ENCODE data around the gene BRME1. TPM values are rescaled to one million over a fixed set of nuclear protein-coding genes. Genes with fewer than 3 reads are reported as not detected.

BRME1 gene
- total RNA-seq, 4 donors from 2014 or later: 0.42 to 1.1 (median 0.78) TPM

- H3K4me3 ChIP-seq: no peak overlapping the region
- peaks cover 0 to 50% (median 12%) of the 10 kb centered on the region in 4 donors for H3K27me3 ChIP-seq
- 97% methylated on average over 7 of the region's 42 CpGs for WGBS
- DNase-seq (ENCODE audit: extremely low spot score): no peak
- no peak overlapping the region for H3K27ac ChIP-seq (replicated peaks in 1 of 4)
- intact Hi-C loops (cut with DNase I): no loop called here
- no peaks in the 10 kb centered on the region for H3K9me3 ChIP-seq
- H3K4me1 ChIP-seq: peaks cover 0 to 6% (median 5%) of the 10 kb centered on the region in 4 donors
- H3K36me3 ChIP-seq: peaks cover 0 to 32% (median 21%) of the 10 kb centered on the region in 4 donors
- no peak for TF ChIP-seq CTCF (IDR thresholded peaks at IDR 0.05)
These were observed 27.0 kb upstream of the BRME1 start for GRCh38 chr19:13932911-13933393.

- WGBS: 90% methylated on average over 6 of the region's 6 CpGs
- no peak for TF ChIP-seq POLR2AphosphoS5 (IDR thresholded peaks at IDR 0.05)
- TF ChIP-seq EP300 (IDR thresholded peaks at IDR 0.05): no peak
- no peak for TF ChIP-seq POLR2A (IDR thresholded peaks at IDR 0.05; ENCODE audit: low read depth)
- TF ChIP-seq CTCF (IDR thresholded peaks at IDR 0.05): no peak
- DNase-seq (ENCODE audit: extremely low spot score): no peak
- Histone ChIP-seq H3K27me3 (peaks cover 0 to 42% (median 10%) of the 10 kb centered on the region in 4 donors), H3K9me3 (no peaks in the 10 kb centered on the region), H3K36me3 (peaks cover under 1 to 39% (median 28%) of the 10 kb centered on the region in 4 donors), H3K4me3 (no peak overlapping the region), H3K27ac (replicated peaks in 1 of 4) (no peak overlapping the region), H3K4me1 (no peaks in the 10 kb centered on the region)
- intact Hi-C loops (cut with DNase I): no loop called here
These were observed 26.3 kb upstream of the BRME1 start for GRCh38 chr19:13932149-13932637.

GRCh38 chr19:13931391-13932148 is 25.7 kb upstream of the BRME1 start:
- no peak overlapping the region for H3K27ac ChIP-seq (replicated peaks in 1 of 4)
- intact Hi-C loops (cut with DNase I): no loop called here
- peaks cover 0 to 2% (median 0%) of the 10 kb centered on the region in 4 donors for H3K4me1 ChIP-seq
- 77% methylated on average over 8 of the region's 30 CpGs for WGBS
- no peaks in the 10 kb centered on the region for H3K9me3 ChIP-seq
- no peak overlapping the region for H3K4me3 ChIP-seq
- peaks cover 4 to 46% (median 34%) of the 10 kb centered on the region in 4 donors for H3K36me3 ChIP-seq
- TF ChIP-seq CTCF (IDR thresholded peaks at IDR 0.05): no peak
- no peak for TF ChIP-seq POLR2A (IDR thresholded peaks at IDR 0.05; ENCODE audit: low read depth)
- no peak for TF ChIP-seq EP300 (IDR thresholded peaks at IDR 0.05)
- TF ChIP-seq POLR2AphosphoS5 (IDR thresholded peaks at IDR 0.05): no peak
- peaks cover 0 to 40% (median 10%) of the 10 kb centered on the region in 4 donors for H3K27me3 ChIP-seq
- no peak for DNase-seq (ENCODE audit: extremely low spot score)

- intact Hi-C loops (cut with DNase I): no loop called here
- H3K27me3 ChIP-seq: peaks cover 0 to 29% (median 2%) of the 10 kb centered on the region in 4 donors
These were observed 24.5 kb upstream of the BRME1 start for GRCh38 chr19:13930402-13930801.

More at GRCh38 chr19:13930402-13930801, 24.5 kb upstream of the BRME1 start:
- no peak for TF ChIP-seq CTCF (IDR thresholded peaks at IDR 0.05)
- TF ChIP-seq POLR2A (IDR thresholded peaks at IDR 0.05; ENCODE audit: low read depth): no peak
- no peak for TF ChIP-seq POLR2AphosphoS5 (IDR thresholded peaks at IDR 0.05)
- TF ChIP-seq EP300 (IDR thresholded peaks at IDR 0.05): no peak
- no peak overlapping the region for H3K4me3 ChIP-seq
- no peak for DNase-seq (ENCODE audit: extremely low spot score)
- peaks cover 4 to 54% (median 42%) of the 10 kb centered on the region in 4 donors for H3K36me3 ChIP-seq
- H3K4me1 ChIP-seq: peaks cover 0 to 5% (median 0%) of the 10 kb centered on the region in 4 donors
- H3K9me3 ChIP-seq: no peaks in the 10 kb centered on the region
- H3K27ac ChIP-seq (replicated peaks in 1 of 4): no peak overlapping the region
- WGBS: 90% methylated on average over 2 of the region's 17 CpGs

Measured in esophagus muscularis mucosa (tissue), 4 donors.